ENCODE measurements around the gene OBP2A. TPM values are rescaled to one million over a fixed set of nuclear protein-coding genes. Genes with fewer than 3 reads are reported as not detected.

OBP2A gene
- total and polyA plus RNA-seq, 10 of the 15 experiments (the other 5 are each of a cell fraction or from before 2014, with no cell fraction given), result not detected

- TF ChIP-seq CUX1 (IDR thresholded peaks at IDR 0.05; ENCODE audit: insufficient replicate concordance, low read depth, low read length), result no peak
- TF ChIP-seq NFYA (IDR thresholded peaks at IDR 0.05; ENCODE audit: borderline replicate concordance, low read depth, low read length), result no peak
- no peak for TF ChIP-seq FOXM1 (IDR thresholded peaks at IDR 0.05; ENCODE audit: low read depth, low read length)
- TF ChIP-seq SMC3 (IDR thresholded peaks at IDR 0.05; ENCODE audit: borderline replicate concordance, low read length), result no peak
Measured at GRCh38 chr9:135583688-135584011, 37.7 kb downstream of the OBP2A start (continued).

- Histone ChIP-seq H3K4me1 (ENCODE audit: control insufficient read depth, insufficient read depth, low read length) (no peaks in the 10 kb centered on the region), H3K4me2 (ENCODE audit: control insufficient read depth, insufficient read depth) (no peak overlapping the region), H2AFZ (ENCODE audit: control insufficient read depth, low read depth, low read length) (no peak overlapping the region), H3K27me3 (replicated peaks in 1 of 2; ENCODE audit: control insufficient read depth in 2 of 2, insufficient read depth in 2 of 2, low read length in 1 of 2) (no peaks in the 10 kb centered on the region), H4K20me1 (ENCODE audit: control insufficient read depth, insufficient read depth) (no peaks in the 10 kb centered on the region), H3K4me3 (no peak overlapping the region), H3K36me3 (ENCODE audit: control insufficient read depth in 2 of 2, insufficient read depth in 2 of 2, low read length in 1 of 2) (no peaks in the 10 kb centered on the region), H3K9me3 (replicated peaks; ENCODE audit: control insufficient read depth, insufficient read depth, low read length) (no peaks in the 10 kb centered on the region), H3K27ac (ENCODE audit: control insufficient read depth, insufficient read depth) (no peak overlapping the region), H3K9ac (ENCODE audit: control insufficient read depth, insufficient read depth, low read length) (no peak overlapping the region), H3K79me2 (ENCODE audit: control insufficient read depth, insufficient read depth, low read length) (no peaks in the 10 kb centered on the region)
- BruUV-seq (replicated peaks), result no TSS peak
- POLR2A ChIA-PET, result no interaction called here
- intact Hi-C loops (cut with micrococcal nuclease; ENCODE audit: unreplicated experiment), result no loop called here
- DNase-seq (ENCODE audit: low read depth, low spot score), result no peak
- RAD21 ChIA-PET (ENCODE audit: unreplicated experiment), result no interaction called here
- TF ChIP-seq SIN3A (IDR thresholded peaks at IDR 0.05; ENCODE audit: low read depth, low read length) (no peak), FOS (IDR thresholded peaks at IDR 0.05; ENCODE audit: borderline replicate concordance, extremely low read depth, insufficient read length) (no peak), MEF2A (IDR thresholded peaks at IDR 0.05; ENCODE audit: insufficient read depth, low read depth, low read length) (no peak), WRNIP1 (IDR thresholded peaks at IDR 0.05; ENCODE audit: borderline replicate concordance, low read depth, low read length) (no peak), EED (IDR thresholded peaks at IDR 0.05; ENCODE audit: low read depth) (no peak), BMI1 (IDR thresholded peaks at IDR 0.05; ENCODE audit: borderline replicate concordance) (no peak)
- TF ChIP-seq, protein P1, sequence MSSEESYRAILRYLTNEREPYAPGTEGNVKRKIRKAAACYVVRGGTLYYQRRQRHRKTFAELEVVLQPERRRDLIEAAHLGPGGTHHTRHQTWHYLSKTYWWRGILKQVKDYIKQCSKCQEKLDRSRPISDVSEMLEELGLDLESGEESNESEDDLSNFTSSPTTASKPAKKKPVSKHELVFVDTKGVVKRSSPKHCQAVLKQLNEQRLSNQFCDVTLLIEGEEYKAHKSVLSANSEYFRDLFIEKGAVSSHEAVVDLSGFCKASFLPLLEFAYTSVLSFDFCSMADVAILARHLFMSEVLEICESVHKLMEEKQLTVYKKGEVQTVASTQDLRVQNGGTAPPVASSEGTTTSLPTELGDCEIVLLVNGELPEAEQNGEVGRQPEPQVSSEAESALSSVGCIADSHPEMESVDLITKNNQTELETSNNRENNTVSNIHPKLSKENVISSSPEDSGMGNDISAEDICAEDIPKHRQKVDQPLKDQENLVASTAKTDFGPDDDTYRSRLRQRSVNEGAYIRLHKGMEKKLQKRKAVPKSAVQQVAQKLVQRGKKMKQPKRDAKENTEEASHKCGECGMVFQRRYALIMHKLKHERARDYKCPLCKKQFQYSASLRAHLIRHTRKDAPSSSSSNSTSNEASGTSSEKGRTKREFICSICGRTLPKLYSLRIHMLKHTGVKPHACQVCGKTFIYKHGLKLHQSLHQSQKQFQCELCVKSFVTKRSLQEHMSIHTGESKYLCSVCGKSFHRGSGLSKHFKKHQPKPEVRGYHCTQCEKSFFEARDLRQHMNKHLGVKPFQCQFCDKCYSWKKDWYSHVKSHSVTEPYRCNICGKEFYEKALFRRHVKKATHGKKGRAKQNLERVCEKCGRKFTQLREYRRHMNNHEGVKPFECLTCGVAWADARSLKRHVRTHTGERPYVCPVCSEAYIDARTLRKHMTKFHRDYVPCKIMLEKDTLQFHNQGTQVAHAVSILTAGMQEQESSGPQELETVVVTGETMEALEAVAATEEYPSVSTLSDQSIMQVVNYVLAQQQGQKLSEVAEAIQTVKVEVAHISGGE (CRISPR knock-in tag; IDR thresholded peaks at IDR 0.05), result no peak
- in situ Hi-C loops (cut with MboI), result no loop called here
- no peak for ATAC-seq
- CTCF ChIA-PET, result no interaction called here
- SMC1A ChIA-PET (ENCODE audit: uncharacterized antibody, unreplicated experiment), result no interaction called here
- 0% methylated on average over 5 of the region's 5 CpGs for WGBS (ENCODE audit: insufficient coverage, insufficient replicate concordance, low lambda C conversion rate, missing lambda C conversion rate)
- no peak for FAIRE-seq
Measured at GRCh38 chr9:135584371-135584770, 38.4 kb downstream of the OBP2A start.

Measured in GM12878 (cell line).